GM23338 (cell line): ENCODE measurements around the gene PARD3.

Source experiments
- CREB1 ChIP-seq: fragments of 250-450 bp; sonication (Bioruptor Pico); IDR thresholded peaks from 2 replicates; pipeline ENCODE4 v1.5.0; 2020; ENCODE audit warnings: low read depth, mild to moderate bottlenecking, moderate library complexity
- CTCF ChIP-seq, 2 experiments: fragments of 200-600 bp in 1 of 2; sonication (generic) in 1 of 2; conservative IDR thresholded peaks; 2 replicates each; pipeline versions ENCODE4 v1.5.1 to v1.6.1; 2016 to 2017; ENCODE audit warnings: antibody characterized with exemption in 2 of 2, low read depth in 2 of 2, mild to moderate bottlenecking in 2 of 2, moderate library complexity in 1 of 2
- ETS1 ChIP-seq: IDR thresholded peaks from 2 replicates; pipeline ENCODE4 v1.6.1; 2016; ENCODE audit warnings: antibody characterized with exemption
- EZH2 ChIP-seq: fragments of 200-600 bp; sonication (generic); IDR thresholded peaks from one replicate; pipeline ENCODE4 v1.8.0; 2017; ENCODE audit warnings: antibody characterized with exemption, mild to moderate bottlenecking, low read depth; ENCODE audit not compliant: unreplicated experiment
- EZH2phosphoT487 ChIP-seq: fragments of 200-600 bp; sonication (generic); IDR thresholded peaks from one replicate; pipeline ENCODE4 v1.8.1; 2018; ENCODE audit warnings: antibody characterized with exemption; ENCODE audit not compliant: unreplicated experiment
- JUNB ChIP-seq: IDR thresholded peaks from one replicate; pipeline ENCODE4 v1.6.1; 2016; ENCODE audit warnings: antibody characterized with exemption; ENCODE audit not compliant: unreplicated experiment
- NANOG ChIP-seq: IDR thresholded peaks from 2 replicates; pipeline ENCODE4 v1.6.1; 2016; ENCODE audit warnings: antibody characterized with exemption, borderline replicate concordance
- POLR2AphosphoS5 ChIP-seq: IDR thresholded peaks from 2 replicates; pipeline ENCODE4 v1.6.1; 2016; ENCODE audit warnings: antibody characterized with exemption, low read depth
- REST ChIP-seq: IDR thresholded peaks from one replicate; pipeline ENCODE4 v1.6.1; 2018; ENCODE audit warnings: antibody characterized with exemption; ENCODE audit not compliant: unreplicated experiment
- STAT1 ChIP-seq: IDR thresholded peaks from one replicate; pipeline ENCODE4 v1.6.1; 2016; ENCODE audit warnings: antibody characterized with exemption; ENCODE audit not compliant: unreplicated experiment
- ZNF114 ChIP-seq: fragments of 250-450 bp; sonication (Bioruptor Pico); IDR thresholded peaks from 2 replicates; pipeline ENCODE4 v1.5.0; 2020; ENCODE audit warnings: mild to moderate bottlenecking, moderate library complexity
- ZNF331 ChIP-seq: fragments of 250-450 bp; sonication (Bioruptor Pico); IDR thresholded peaks from 2 replicates; pipeline ENCODE4 v1.5.0; 2020; ENCODE audit warnings: low read depth, mild to moderate bottlenecking, moderate library complexity
- ZNF462 ChIP-seq: fragments of 250-450 bp; sonication (Bioruptor Pico); IDR thresholded peaks from 2 replicates; pipeline ENCODE4 v1.5.0; 2020; ENCODE audit warnings: mild to moderate bottlenecking, moderate library complexity

GRCh38 chr10:34297541-34298345 is 517.4 kb downstream of the PARD3 start:
- TF ChIP-seq EZH2phosphoT487 (no peak), EZH2 (no peak), CTCF (conservative IDR thresholded peaks at IDR 0.05; ENCODE audit: low read depth in 2 of 2) (no peak), POLR2AphosphoS5 (no peak), JUNB (no peak), ZNF114 (CRISPR knock-in tag) (no peak), REST (no peak), NANOG (no peak), ZNF331 (CRISPR knock-in tag) (no peak), ETS1 (no peak), CREB1 (CRISPR knock-in tag) (no peak), ZNF462 (no peak), STAT1 (no peak)
